HG02938 (cell line): Measurements from ENCODE around the gene SYT8.

Experiments used
- ATAC-seq: cut with Tn5 transposase; IDR thresholded peaks from one replicate; pipeline ENCODE4 v1.9.1; 2021; ENCODE audit warnings: mild to moderate bottlenecking, moderate library complexity; ENCODE audit not compliant: unreplicated experiment

Gene SYT8

DNA sequence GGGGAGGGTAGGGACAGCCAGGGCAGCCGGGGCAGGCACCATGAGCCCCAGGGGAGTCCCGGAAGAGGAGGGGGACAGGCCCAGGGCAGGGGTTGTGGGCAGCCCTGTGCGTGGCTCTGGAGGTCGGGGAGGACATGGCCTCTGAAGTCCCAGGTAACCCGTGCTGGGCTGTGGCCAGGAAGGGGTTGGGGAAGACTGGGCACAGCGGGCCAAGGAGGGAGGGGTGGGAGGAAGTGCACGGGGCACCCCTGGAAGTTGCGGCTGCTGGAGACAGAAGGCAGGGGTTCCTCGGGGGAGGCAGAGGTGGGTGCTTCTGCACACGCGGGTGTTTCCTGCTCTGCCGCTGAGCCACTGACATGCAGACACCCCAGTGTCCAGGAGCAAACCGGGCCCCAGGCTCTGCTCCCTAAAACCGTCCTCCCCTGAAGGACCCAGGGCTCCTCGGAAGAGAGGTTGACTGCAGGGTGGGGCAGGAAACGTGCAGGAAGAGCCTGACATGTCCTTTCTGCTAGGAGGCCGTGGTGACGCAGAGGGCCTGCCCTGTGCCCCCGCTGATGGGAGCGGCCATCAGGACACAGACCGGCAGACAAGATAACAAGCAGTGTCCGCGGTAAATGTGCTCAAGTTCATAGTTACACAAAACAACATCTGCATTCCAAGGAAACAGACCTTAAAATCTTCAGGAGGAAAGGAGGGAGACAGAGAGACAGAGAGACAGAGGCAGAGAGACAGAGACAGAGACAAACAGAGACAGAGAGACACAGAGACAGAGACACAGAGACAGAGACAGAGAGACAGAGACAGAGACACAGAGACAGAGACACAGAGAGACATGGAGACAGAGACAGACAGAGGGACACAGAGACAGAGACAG, 9.7 kb downstream of the SYT8 start:
- no peak for ATAC-seq

DNA sequence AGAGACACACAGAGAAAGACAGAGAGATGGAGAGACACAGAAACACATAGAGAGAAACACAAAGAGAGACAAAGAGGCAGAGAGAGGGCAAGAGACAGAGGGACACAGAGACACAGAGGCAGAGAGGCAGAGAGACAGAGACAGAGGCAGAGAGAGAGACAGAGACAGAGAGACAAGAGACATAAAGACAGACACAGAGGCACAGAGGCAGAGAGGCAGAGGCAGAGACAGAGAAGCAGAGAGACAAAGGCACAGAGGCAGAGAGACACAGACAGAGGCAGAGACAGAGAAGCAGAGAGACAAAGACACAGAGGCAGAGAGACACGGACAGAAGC, 10.3 kb downstream of the SYT8 start:
- ATAC-seq = no peak

DNA sequence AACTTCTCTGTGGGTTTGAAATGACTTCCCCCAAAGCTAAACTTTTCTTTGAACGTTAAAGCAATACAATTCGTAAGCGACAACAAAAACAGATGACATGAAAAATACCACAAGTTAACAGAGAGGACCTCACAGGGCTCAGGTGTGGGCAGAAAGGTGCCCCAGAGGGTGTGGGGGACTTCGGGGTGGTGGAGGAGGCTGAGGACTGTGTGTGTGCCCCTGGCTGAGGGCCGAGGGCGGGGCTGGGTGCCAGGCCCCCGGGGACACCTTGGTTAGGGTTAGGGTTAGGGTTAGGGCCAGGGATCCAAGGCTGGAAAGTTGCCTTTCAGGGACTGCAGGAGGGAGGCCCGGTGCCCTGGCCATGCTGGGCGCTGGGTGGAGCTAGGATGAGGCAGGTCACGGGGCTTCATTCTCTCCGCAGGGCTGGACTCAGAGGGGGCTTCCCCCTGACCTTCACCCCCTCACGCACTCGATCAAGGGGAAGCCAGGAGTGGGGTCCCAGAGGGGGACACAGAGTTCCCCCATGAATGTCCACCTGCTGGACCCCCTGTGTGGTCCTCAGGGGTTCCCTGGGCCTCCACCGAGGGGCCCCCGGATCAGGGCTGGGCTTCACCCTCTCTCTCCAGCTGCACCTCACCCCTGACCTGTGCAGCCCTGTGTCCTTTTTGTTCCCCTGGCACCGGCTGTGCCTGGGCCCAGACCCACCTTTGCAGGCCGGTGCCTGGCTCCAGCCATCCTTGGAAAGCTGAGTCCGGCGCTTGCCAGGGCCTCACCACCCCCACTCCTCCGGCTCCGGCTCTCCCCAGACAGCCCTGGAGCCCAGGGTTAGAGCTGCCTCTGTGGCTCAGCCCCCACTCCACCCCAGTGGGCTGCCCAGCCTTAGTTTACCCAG, 11.0 kb downstream of the SYT8 start:
- ATAC-seq = no peak

DNA sequence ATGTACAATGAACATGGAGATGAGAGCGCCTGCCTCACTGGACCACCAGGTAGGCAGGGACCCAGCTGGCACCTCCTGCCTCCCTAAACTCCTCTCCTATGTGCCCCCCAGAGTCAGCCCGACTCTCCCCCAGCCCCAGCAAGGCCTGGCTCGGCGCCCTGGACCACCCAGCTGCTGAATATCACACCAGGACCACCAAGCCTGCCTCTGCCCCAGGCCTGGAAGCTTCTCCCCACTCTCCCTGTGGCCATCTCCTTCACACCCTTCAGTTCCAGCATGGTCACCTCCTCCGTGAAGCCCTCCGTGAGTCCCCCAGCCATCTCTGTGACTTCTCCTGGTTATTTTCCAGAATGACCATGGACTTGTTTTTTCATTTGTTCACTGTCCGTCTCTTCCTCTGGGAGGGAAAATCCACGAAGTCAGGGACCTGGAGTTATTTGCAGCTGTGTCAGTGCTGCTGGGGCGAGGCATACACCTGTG, 11.7 kb downstream of the SYT8 start:
- ATAC-seq = no peak

DNA sequence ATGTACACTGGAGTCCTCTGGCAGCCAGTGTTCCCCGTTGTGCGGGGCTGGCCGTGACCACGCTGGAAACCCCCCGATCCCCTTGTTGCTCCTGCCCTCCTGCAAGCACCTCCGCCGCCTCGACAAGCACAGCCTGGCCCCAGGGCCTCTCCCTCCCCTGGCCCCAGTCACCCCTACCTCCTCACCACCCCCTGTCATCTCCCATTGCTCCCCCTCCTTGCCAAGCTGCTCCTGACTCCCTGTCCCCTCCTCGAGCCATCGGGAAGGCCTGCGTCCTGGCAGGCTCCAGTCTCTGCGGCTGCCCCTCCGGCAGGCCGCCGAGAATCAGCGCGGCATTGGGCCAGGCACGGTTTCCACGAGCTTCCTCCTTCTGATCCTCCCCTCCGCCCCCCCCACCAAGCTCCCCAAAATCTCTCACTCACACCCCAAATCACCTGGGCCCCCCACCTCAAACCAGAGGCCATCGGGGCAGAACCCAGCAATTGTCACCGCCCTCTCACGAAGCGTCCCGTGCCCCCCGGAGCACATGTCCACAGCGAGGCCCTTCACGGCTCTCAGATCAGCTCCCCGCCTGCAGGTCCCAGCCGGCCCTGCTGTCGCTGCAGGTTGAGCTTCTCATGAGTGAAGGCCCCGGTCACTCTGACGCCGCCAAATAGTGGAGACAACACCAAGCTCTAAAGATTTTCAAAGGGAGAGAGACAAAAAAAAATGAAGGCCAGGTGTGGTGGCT, 12.4 kb downstream of the SYT8 start:
- ATAC-seq = no peak

DNA sequence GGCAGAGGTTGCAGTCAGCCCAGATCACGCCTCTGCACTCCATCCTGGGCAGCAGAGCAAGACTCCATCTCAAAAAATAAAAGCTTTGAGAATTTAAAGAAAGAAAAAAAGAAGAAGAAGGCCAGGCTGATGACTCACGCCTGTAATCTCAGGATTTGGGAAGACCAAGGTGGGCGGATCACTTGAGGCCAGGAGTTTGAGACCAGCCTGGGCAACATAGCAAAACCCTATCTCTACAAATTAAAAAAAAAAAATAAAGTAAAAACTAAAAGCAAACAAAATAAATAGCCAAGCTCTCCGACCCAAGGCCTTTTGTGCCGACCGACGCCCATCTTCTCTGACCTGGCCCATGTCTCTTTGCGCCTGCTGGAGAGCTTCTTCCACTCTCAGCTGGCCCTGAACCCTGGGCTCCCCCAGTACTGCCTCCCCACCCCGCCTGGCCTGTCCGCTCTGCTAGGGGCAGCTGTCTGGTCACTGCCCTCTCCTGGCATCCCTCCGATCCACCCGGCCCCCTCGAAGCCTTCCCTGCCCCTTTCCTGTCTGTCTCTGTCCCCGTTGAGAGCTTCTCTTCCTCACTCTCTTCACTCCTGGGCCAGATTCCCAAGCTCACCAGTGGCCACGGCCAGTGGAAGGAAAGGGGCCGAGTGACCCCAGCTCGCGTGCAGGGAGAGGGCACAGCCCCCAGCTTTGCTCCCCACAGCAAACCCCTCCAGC, 13.3 kb downstream of the SYT8 start:
- no peak for ATAC-seq

DNA sequence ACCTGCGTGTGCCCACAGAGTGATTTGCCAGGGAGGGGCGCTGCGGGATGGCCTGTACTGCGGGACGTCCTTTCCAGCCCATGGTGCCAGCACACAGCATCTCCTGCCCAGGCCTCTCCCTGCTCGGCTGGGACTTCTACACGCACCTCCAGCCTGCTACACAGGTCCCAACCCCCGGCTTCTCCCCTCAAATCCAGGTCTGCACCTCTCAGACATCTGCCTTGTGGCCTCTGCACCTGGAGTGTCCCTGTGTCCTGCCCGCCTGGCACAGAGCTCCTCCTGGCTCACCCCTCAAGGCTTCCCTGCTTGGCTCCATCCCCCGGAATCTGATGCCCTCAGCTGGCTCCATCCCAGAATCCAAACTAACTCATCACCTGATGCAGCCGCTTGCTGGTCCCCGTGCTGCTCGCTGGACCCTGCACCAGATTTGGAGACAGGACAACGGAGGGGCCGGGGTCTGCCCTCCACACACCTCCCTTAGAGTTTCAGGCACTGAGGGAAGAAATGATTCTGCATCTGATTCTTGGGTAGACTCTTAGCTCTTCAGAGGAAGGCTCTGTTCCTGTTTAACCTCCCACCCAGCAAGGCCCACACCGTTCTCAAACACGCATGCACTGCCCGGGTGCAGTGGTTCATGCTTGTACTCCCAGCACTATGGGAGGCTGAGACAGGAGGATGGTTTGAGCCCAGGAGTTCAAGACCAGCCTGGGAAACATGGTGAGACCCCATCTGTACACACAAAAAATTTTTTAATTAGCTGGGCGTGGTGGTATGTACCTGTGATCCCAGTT, 14.0 kb downstream of the SYT8 start:
- ATAC-seq = no peak

DNA sequence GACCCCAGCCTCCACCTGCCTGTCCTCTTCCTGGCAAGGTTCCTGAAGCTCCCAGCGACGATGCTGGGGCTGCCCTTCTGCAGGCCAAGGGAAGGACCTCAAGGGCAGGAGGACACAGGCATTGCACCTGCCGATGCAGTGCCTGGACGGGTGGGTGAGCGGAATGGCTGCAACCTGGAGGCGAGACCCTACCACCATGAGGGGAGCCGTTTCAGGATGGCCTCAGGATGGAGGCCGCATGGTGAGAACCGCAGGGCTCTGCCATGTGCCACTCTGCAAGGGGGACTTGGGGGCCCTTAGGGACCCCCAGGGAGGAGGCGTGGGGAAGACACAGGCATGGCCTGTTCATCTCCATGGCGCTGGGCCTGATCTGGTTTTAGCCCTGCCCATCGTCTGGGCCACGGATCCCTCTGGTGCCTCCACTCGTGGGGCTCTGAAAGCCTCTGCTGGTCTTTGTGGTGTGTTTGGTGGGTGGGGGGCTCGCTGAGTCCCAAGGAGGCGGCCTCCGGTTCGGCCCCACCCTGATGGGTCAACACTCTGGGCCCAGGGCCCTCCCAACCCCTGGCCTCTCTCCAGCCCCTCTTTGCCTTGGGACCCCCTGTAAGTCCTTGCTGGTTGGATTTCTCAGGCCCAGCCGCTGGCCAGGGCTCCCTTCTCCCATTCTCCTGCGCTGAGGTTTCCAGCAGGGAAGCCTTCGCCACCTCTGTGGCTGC, 16.8 kb downstream of the SYT8 start:
- ATAC-seq = no peak

DNA sequence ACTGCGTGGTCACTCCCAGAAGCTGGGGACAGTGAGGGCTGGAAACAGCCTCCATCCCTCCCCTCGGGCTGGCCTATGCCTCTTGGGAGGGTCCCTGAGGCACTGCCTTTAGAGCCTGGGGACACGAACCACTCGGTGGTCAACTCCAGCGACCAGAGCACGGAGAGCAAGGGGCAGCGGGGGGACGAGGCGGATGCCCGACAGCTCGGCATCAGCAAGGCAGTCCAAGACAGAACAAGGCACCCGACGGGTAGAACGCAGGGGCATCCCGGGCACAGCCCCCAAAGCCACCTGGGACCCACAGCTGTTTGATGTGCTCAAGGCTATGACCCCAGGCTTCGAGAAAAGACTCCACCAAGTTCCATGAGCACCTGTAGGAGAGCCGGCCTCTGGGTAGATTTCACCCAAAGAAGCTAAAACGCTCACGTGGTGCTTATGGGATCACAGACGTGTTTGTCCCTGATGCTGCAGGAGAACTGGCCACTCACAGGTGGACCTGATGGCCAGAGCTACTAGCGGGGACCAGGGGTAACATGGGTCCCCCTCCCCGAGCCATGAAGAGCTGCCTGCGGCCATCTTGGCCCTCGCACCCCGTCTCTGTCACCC, 17.6 kb downstream of the SYT8 start:
- ATAC-seq = no peak

DNA sequence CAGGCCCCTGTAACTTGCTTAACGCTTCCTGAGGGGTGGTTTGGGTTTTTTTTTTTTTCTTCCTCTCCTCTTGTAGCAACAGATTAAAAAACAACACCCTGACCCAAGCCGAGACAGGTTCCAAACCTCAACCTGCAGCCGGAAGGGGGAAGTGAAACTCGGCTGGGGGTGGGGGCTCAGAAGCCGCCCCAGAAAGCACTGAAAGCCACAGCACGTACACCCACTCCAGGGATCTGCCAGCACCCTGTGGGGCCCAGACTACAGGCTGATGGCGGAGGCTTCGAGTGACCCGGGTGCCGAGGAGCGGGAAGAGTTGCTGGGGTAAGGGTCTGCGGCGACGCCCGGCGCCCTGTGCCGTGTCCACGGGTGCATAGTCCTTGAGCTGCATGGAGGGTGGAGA, 18.1 kb downstream of the SYT8 start, which contains the start of gene LSP1:
LSP1 (plus strand) TSS at position 208 of the 400 bp plus-strand sequence; CDS start at position 269, 61 bp downstream.
- ATAC-seq = peak; percentile 42

DNA sequence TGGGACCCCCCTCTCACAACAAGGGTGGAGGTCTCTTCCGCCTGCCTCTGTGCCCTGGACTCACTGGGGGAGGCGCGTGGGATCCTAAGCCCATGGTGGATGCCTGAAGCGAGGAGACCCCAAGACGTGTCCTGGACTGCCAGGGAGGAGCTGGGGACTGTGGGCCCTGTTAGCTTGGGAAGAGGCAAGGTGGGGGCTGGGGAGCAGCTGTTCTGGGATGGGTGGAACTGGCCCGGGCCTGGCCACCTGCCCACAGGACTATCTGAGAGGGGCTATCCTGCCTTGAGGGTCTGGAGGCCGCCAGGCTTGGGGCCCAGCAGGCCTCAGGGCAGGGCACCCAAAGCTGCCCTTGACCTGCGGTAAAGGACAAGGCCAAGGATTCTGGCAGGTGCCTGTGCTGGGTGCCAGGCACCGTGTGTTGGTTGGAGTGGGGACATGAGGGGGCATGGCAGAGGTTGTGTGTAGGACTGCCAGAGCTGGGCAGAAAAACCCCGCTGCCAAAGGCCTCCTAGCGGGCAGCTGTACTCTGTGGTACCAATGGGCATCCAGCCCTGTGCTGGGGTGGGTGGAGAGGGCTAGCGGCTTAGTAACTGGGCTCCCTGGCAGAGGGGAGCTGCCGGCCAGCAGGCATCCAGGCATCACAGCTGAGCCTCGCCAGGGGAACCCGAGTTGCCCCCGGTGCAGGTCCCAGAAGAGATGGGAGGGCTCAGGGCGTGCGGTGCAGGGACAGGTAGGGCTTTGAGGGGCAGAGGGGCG, 18.8 kb downstream of the SYT8 start:
- no peak for ATAC-seq

DNA sequence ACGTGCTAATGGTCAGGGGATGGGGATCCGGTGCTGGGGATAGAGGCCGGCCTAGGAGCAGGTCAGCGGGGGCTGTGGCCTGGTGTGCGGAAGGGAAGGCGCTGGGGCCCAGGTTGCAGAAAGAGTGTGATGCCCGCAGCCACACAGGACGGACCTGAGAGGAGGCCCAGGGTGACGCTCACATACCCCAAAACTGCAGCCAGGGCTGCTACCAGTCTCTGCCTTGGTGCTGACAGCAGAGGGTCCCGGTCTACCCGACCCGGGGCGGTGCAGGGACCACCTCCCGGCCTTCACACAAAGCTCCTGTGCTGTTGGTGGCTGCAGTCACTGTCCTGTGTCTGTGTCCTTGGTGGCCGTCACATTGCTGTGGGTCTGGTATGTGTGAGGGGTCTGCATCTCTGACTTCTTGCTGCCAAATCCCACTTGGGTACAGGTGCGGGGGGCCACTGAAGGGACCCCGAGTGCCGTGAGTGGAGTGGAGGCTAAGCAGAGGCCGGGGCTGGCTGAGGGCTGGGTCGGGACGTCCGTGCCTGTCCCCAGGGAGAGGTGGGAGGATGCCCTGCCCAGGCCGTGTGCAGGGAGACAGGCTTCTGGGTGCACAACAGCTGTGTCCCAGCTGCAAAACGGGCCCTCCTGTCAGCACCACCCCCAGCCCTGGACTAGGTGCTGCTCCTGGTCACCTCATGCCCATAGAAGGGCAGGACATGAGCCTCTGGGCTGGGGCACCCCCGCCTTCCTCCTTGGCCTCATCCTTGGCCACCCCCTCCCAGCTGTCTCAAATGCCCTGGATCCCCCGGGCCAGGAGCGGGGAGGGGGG, 19.6 kb downstream of the SYT8 start:
- peak; percentile 14 for ATAC-seq

DNA sequence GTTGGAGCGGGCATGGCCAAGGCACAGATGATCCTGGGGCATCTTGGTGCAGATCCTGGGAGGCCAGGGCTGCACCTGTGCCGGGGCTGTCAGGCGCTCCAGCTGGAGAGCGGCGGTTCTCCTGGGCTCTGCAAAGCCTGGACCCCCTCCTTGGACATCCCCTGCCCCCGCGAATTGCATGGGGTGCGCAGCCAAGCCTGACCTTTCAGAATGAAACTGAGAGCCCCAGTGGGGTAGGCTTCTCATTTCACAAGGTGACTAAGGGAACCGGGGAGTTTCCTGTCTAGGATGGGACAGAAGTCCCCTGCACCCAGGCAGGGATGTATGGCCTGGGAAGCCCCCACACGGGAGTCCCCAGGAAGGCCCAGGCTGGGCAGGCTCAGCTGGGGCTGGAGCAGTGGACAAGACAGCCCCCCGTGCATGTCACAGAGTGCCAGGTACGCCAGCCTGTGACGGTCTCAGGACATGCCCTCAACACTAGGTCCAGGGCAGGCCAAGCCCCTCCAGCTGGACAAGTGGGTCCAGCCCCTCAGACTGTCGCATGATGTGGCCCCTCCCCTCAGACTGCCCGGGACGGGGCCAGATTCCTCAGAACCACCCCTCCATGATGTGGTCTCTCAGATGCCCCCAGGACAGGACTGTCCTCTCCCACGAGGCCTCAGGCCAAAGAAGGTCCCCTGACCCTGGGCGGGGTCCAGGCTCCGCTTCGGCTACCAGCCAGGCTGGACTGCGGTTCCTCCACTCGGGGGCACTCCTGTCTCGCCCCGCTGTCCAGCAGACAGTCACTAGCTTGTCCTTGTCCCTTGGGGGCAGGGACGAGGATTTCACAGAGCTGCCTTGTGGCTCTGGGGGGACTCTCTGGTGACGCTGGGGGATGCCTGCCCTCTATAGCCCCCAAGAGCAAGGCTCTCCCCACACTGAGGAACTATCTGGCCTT, 20.4 kb downstream of the SYT8 start:
- ATAC-seq = peak; percentile 40

DNA sequence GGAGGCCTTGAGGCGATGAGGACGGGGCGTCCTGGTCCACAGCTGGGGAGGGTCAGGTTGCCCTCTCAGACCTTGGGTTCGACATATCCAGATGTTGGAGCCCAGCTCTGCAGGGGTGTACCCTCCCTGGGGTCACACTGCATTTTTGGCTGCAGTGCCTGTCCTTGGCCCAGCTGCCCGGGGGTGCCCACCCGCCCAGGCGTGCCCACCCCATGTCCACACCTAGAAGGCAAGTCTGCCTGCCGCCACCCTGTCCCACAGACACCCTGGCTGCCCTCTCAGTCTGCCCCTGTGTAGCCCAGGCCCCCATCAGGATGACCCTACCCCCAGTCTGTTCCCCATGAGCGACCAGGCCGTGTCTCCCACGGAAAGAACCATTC, 21.1 kb downstream of the SYT8 start:
- no peak for ATAC-seq

DNA sequence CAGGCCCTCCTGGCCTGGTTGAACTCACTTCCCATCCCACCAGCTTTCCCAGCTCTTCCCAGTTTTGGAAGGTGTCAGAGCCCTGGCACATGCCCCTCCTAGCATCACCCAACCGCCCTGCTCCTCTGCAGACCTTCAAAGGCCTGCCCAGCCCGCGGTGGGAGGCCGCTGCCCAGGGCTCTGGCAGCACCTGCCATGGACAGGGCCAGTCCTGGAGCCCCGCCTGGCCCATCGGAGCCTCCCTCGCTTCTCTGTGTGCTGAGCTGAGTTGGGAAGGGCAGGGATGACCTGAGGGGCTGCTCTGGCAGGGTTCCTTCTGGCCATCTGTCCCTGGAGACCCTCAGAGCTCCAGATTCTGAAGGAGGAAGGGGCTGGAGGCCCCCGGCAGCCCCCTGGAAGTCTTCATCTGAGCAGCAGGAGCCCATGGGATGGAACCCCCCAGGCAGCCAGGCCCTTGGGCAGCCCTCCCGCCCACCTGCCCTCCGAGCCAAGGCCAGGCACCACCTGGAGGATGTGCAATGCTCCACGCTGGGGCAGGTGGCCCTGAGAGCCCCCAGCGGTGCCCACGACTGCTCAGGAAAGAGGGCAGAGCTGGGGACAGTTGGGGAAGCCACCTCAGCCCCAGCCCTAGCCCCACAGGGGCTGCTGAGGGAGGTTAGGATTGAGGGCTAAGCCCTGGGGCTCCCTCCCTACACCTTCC, 21.7 kb downstream of the SYT8 start:
- no peak for ATAC-seq
